Type B pancreatic cell (in vitro differentiated cells): ENCODE results near the gene MAP3K21. TPM values are rescaled to one million over a fixed set of nuclear protein-coding genes. Genes with fewer than 3 reads are reported as not detected.

Experiments
- DNase-seq: peaks from one replicate; pipeline ENCODE4 v3.0.0; 2021; ENCODE audit warnings: mixed read lengths; ENCODE audit not compliant: unreplicated experiment; ENCODE audit errors: extremely low spot score
- H3K27ac Mint-ChIP-seq: 2 replicates; pipeline ENCODE4 v1.8.0; 2021; ENCODE audit warnings: mild to moderate bottlenecking, mixed read lengths
- H3K27me3 Mint-ChIP-seq: 2 replicates; pipeline ENCODE4 v1.8.0; 2021; ENCODE audit warnings: mixed read lengths
- H3K36me3 Mint-ChIP-seq: 2 replicates; pipeline ENCODE4 v1.8.0; 2021; ENCODE audit warnings: mixed read lengths
- H3K4me1 Mint-ChIP-seq: one replicate; pipeline ENCODE4 v1.8.0; 2021; ENCODE audit warnings: mixed read lengths; ENCODE audit not compliant: unreplicated experiment
- H3K4me3 Mint-ChIP-seq: 2 replicates; pipeline ENCODE4 v1.8.0; 2021; ENCODE audit warnings: mild to moderate bottlenecking, mixed read lengths
- H3K9me3 Mint-ChIP-seq: 2 replicates; pipeline ENCODE4 v1.8.0; 2021; ENCODE audit warnings: mixed read lengths
- CTCF ChIP-seq: fragments of 200-600 bp; sonication (generic); conservative IDR thresholded peaks from 2 replicates; pipeline ENCODE4 v1.5.0; 2021; ENCODE audit warnings: antibody characterized with exemption, mild to moderate bottlenecking
- total RNA-seq: library from RNA; stranded (reverse); gene quantifications from 2 replicates; pipeline ENCODE4 v1.2.1, GENCODE V29; 2021; ENCODE audit warnings: low replicate concordance

MAP3K21 gene
- total RNA-seq, 1 donor from 2014 or later = 6.4 TPM

- Mint-ChIP-seq H3K27ac (no peak overlapping the region), H3K9me3 (no peaks in the 10 kb centered on the region), H3K36me3 (peaks cover 10% of the 10 kb centered on the region), H3K4me3 (no peak overlapping the region), H3K4me1 (peaks cover 1% of the 10 kb centered on the region), H3K27me3 (no peaks in the 10 kb centered on the region)
- DNase-seq = no peak
- TF ChIP-seq CTCF = no peak
Measured at GRCh38 chr1:233289676-233290075, 37.8 kb upstream of the MAP3K21 start.

GRCh38 chr1:233290396-233291034, 37.0 kb upstream of the MAP3K21 start:
- H3K36me3 Mint-ChIP-seq = peaks cover 10% of the 10 kb centered on the region
- peaks cover 5% of the 10 kb centered on the region for H3K4me1 Mint-ChIP-seq

GRCh38 chr1:233293556-233294446, 33.7 kb upstream of the MAP3K21 start:
- peaks cover 11% of the 10 kb centered on the region for H3K4me1 Mint-ChIP-seq
- H3K36me3 Mint-ChIP-seq = no peaks in the 10 kb centered on the region
- no peaks in the 10 kb centered on the region for H3K27me3 Mint-ChIP-seq
- no peak for TF ChIP-seq CTCF
- no peaks in the 10 kb centered on the region for H3K9me3 Mint-ChIP-seq
- peak overlapping the region; percentile 42 for H3K4me3 Mint-ChIP-seq
- H3K27ac Mint-ChIP-seq = no peak overlapping the region
- no peak for DNase-seq

More at GRCh38 chr1:233290396-233291034, 37.0 kb upstream of the MAP3K21 start:
- Mint-ChIP-seq H3K4me3 (no peak overlapping the region), H3K27ac (no peak overlapping the region), H3K9me3 (no peaks in the 10 kb centered on the region), H3K27me3 (no peaks in the 10 kb centered on the region)
- TF ChIP-seq CTCF = no peak
- no peak for DNase-seq

- H3K27me3 Mint-ChIP-seq = no peaks in the 10 kb centered on the region
- no peaks in the 10 kb centered on the region for H3K36me3 Mint-ChIP-seq
- TF ChIP-seq CTCF = no peak
- peak overlapping the region; percentile 91 for H3K4me3 Mint-ChIP-seq
- peaks cover 11% of the 10 kb centered on the region for H3K4me1 Mint-ChIP-seq
- peak overlapping the region; percentile 67 for H3K27ac Mint-ChIP-seq
- no peaks in the 10 kb centered on the region for H3K9me3 Mint-ChIP-seq
- DNase-seq = no peak
Measured at GRCh38 chr1:233294913-233295236, 32.6 kb upstream of the MAP3K21 start.

GRCh38 chr1:233295237-233295974, 32.1 kb upstream of the MAP3K21 start, which contains the start of gene PCNX2:
TSS of gene PCNX2 (minus strand) at chr1:233295725. CDS start at chr1:233295478, 247 bp downstream.
- H3K36me3 Mint-ChIP-seq = no peaks in the 10 kb centered on the region

More at GRCh38 chr1:233295237-233295974, 32.1 kb upstream of the MAP3K21 start, which contains the start of gene PCNX2:
- Mint-ChIP-seq H3K27ac (peak within 1 kb of the TSS; percentile 67), H3K9me3 (no peaks in the 10 kb centered on the region), H3K4me1 (peaks cover 11% of the 10 kb centered on the region), H3K4me3 (peak within 1 kb of the TSS; percentile 91), H3K27me3 (no peaks in the 10 kb centered on the region)
- TF ChIP-seq CTCF = no peak
- no peak for DNase-seq
